NCI-H2107 treated with DMSO at 0.1 percent for 48 hours (cell line): Measurements from ENCODE around the gene GHITM.
"Not testable (repeated sequence)": the region's sequence is repeated elsewhere in the genome, so short reads cannot be mapped to it uniquely, and the experiment has no call there.

Experiments used
- DNase-seq: peaks from one replicate; lab custom pipeline; 2025; ENCODE audit not compliant: unreplicated experiment; lab: John Stamatoyannopoulos, UW

The GHITM gene

DNA sequence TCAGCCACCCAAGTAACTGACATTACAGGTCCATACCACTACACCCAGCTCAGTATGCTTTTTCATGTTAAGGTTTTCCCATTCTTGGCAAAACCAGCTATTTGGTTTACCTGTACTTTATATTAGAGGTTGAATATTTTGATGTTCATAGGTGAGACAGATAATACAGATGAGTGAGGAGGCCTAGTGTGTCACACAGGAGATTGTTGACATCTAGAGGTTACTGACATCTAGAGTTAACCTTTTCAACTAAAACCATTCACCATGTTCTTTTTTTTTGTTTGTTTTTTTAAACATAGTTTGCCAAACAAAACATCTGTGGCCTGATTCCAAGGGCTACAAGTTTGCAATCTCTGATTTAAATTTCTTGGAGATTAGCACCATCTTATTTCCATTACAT lies 8.0 kb downstream of the GHITM start:
- no peak for DNase-seq

DNA sequence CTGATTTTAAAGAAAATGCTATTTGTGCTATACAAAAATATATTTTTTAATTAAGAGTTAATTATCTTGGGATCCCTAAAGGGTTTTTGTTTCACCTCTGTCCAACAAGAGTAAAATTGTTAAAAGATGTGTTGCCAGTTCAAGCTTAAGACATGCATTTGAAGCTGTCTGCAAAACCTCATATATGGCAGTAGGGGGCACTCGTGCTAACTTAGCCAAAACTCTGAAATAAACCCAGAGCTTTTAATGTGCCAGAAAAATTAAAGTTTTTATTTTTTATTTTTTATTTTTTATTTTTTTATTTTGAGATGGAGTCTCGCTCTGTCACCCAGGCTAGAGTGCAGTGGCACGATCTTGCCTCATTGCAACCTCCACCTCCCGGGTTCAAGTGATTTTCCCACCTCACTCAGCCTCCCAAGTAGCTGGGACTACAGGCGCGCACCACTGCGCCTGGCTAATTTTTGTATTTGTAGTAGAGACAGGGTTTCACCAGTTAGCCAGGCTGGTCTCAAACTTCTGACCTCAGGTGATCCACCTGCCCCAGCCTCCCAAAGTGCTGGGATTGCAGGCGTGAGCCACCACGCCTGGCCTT lies 8.8 kb downstream of the GHITM start:
- DNase-seq, result not testable (repeated sequence)

DNA sequence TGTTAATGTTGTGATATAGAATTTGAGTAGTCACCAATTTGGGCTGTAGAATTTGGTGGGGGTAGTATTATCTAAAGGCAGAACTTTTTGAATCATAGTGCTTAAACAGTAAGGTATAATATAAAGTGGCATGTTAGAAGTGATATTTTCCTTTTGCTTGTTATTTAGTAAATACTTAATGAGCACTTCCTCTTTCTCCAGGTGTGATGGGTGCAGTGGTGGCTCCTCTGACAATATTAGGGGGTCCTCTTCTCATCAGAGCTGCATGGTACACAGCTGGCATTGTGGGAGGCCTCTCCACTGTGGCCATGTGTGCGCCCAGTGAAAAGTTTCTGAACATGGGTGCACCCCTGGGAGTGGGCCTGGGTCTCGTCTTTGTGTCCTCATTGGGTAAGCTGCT lies 10.5 kb downstream of the GHITM start:
- no peak for DNase-seq

DNA sequence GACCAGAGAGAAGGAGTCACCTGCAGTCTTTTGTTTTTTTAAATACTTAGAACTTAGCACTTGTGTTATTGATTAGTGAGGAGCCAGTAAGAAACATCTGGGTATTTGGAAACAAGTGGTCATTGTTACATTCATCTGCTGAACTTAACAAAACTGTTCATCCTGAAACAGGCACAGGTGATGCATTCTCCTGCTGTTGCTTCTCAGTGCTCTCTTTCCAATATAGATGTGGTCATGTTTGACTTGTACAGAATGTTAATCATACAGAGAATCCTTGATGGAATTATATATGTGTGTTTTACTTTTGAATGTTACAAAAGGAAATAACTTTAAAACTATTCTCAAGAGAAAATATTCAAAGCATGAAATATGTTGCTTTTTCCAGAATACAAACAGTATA lies 13.5 kb downstream of the GHITM start:
- DNase-seq, result no peak

DNA sequence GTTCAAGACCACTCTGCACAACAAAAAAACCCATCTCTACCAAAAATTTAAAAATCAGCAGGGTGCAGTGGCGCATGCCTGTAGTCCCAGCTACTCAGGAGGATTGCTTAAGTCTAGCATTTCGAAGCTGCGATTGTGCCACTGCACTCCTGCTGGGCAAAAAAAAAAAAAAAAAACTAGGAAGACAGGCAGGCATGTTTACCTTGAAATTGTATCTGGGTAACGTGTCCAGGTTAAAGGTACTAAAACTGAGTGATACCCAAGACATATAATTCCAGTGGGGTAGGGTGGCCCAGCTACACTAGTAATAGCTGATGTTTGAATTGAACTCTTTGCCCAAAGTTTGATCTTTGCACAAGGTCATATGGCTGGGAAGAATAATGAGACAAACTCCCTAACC lies 16.2 kb downstream of the GHITM start:
- no peak for DNase-seq

DNA sequence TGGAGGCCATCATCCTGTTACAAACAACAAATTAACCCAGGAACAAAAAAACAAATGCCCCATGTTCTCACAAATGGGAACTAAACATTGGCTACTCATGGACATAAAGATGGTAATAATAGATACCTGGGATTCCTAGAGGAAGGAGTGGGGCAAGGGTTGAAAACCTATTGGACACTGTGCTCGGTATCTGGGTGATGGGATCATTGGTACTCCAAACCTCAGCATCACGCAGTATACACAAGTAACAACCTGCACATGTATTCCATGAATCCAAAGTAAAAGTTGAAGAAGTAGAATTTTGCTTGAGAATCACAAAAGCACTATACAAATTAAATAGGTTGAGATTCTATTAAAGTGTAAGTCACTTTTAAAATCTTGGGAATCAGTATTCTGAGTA lies 16.7 kb downstream of the GHITM start:
- DNase-seq, result no peak

DNA sequence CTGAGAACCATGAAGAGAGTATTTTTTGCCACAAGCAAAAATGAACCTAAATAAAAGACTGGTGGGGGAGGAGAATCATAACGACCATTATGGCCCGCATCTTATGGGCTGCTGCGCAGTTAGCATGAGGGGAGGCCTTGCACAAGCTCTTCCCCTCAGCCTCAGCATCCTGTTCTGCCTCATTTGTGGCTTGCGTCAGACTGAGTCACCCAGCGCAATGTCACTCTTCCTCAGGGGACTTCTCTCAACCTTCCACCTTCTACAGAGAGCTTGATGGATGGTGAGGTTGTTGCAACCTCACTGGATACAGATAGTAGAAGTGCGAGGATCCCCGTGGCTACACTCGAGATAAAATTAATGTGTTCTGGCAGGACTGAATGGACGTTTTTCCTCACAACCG lies 17.5 kb downstream of the GHITM start:
- no peak for DNase-seq

DNA sequence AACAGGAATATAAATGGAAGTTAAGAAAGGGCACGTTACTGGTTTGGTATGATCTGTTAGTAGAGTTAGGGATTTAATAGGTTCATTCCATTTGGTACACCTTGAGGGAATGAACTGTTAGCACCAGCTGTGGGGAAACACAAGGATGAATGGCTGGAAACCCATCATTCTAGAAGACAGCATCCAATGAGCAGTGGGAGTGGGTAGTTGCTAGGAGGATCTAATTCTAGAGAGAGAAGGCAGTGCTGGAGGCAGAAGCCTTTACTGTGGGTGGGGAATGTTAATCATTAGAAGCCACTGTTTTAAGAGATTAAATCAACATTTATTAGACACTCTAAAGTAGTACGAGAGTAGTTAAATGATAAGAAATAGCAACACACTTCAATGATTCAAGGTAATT lies 18.8 kb downstream of the GHITM start:
- no peak for DNase-seq

DNA sequence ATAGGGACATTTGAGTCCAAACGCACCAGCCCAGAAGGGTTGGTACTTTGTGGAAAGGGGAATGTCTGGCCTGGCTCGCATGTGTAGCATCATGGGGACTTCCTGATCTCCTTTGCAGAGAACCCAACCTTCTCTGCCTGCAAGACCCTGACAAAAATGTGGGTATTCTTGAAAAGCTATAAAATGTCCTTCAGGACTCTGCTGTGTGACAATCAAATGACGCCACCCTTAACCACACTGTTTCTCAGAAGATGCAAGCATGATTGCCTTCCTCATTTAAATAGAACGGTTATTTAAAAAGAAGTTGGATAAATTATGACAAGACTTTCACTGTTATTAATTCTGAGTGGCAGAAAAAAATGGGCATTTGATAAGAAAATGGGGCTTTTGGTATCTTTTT lies 19.2 kb downstream of the GHITM start:
- no peak for DNase-seq

DNA sequence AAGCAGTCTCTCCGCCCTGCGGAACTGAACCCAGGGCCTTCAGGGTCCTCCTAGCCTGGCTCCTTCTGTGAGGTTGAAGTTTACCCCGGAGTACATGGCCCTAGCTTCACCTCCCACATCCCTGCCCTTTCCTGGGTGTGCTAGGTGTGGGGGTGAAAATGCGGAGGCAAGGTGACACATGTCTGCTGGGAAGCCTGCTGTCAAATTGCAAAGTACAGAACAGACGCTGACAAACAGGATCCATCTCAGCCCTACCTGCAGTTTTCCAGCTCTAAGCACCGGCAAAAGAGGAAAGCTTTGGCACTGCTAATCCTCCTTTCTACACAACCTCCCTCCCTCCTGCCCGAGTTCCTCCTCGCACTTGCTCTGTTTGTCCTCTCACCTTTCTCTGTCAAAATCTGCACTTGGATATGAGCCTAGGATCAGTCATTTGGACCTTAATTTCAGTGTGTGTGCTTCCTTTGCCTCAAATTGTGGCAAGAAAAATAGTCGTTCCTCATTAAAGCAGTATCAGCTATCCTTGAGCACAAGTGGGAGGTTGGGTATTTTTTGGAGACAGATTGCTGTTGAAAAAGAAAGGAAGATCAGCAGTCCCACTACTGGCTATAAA lies 19.9 kb downstream of the GHITM start:
- DNase-seq, result no peak

DNA sequence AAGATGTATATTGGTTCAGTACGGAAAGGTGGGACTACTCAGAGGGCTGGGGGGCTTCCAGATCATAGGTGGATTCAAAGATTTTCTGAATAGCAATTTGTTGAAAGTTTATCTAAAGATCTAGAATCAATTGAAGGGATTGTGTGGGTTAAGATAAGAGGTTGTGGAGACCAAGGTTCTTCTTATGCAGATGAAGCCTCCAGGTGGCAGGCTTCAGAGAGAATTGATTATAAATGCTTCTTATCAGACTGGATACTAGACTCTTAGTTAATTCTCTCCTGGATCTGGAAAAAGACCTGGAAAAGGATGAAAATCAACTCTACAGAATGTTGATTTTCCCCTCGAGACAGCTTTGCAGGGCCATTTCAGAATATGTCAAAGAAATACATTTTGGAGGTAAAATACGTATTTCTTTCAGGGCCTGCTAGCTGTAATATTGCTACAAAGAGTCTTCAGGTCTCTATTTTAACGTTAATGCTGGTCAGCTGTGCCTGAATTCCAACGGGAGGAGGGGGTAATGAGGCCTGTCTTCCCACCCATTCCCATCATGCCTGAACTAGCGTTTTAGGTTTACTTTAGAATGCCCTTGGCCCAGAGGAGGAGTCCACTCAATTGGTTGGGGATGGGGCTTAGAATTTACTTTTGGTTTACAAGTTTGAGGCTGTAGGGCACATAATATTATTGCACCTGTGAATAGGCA lies 21.5 kb downstream of the GHITM start:
- no peak for DNase-seq

DNA sequence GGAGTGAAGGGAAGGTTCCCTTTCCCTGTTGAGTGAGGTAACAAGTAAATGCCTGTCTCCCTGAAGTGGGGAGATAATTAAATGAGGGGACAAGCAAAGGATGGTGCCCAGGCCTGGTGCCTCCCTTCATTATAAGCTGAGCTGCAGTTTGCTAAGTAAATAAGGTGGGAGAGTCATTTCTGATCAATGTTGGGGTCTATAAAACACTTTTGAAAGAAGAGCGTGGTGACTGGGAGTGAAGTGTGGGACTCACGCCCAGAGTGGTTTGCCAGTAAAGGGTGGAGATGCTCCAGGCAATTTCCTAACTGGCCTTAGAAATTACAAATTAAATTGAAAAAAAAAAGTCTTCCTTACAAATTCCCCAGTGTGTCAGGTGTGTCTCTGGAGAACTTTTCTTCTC lies 24.7 kb downstream of the GHITM start:
- no peak for DNase-seq

DNA sequence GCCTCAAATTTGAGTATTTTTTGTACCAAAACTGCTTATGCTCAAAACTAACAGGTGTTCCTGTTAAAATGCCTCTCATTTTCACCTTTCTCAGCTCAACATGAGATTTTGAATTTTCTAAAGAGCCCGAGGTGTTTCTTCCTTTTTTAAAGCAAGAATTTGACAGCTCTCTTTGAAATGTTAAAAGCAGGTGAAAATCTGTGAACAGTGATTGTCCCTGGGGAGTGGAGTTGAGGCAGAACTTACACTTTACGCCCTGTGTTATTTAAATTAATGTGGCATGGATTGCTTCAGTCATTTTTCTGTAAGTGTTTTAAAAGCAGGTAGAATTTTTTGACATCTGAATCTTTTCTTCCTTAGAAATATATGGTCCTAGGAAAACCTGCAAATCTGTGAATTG lies 25.1 kb downstream of the GHITM start:
- DNase-seq, result no peak

DNA sequence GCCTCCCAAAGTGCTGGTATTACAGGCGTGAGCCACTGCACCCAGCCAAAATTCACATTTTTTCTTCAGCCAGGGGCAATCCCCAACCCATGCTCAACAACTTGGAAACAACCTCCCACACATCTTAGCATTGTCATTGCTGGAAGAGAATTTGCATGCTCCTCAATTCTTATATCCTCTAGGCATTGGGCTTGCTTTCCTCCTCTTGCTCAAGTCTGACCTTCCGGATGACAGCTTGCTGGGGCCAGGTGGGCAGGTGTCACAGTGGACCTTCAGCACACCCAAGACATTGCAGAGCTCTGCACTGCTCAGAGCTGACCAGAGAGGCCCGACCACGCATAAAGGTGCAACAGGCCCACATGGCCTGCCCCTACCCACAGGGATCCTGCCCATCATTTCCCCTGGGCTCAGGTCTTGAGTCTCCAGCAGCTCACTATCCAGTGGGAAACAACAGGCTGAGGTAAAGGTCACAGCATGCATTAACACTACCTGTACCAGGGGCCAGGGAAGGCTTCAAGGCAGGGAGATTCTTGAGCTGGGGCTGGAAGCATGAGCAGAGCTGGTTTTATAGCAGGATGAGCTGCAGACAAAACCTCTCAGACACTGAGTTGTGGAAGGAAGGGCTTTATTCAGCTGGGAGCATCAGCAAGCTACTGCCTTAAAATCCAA lies 27.4 kb downstream of the GHITM start:
- no peak for DNase-seq

DNA sequence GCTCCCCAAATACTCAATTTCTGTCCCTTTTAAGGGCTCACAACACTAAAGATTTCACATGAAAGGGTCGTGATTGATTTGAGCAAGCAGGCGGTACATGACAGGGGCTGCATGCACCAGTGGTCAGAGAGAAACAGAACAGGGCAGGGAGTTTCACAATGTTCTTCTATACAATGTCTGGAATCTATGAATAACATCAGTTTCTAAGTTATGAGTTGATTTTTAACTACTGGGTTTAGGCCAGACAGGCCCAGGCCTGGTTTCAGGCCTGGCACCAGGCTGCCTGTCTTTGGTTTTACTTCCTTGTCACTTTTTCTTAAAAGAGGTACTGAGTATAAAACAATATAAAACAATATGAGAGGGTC lies 28.0 kb downstream of the GHITM start:
- DNase-seq, result not testable (repeated sequence)

DNA sequence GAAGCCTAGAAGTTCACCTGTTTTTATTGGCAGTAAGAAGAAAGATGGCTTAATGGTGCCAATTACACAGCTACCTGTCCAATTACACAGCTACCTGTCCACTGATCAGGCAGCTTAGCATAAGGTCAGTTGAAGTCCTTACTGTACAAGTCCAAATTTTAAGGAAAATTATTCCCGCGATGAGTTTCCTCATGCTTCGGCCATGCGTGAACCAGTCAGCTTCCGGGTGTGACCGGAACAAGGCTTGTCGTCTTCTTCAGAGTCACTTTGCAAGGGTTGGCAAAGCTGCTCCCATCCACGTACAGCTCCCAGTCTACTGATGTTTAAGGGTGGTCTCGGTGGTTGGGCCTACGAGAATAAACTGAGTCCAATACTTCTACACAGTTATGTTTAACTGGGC lies 29.1 kb downstream of the GHITM start:
- DNase-seq, result not testable (repeated sequence)

DNA sequence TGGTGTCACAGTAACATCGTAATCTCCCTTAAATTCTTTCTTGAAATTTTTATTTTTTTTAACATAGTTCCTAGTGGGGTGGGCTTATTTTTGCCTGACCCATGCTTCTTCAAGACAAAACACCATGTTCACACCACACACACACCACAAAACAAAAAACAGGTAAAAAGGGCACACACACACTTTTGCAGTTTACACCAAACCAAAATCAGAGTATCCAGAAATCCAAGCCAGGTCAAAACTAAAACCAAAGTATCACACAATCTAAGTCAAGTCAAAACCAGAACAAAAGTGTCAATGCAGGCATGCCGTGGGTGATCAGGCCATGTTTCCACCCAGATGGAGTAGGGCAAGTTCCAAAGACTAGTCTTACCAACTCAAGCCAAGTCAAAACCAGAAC lies 31.9 kb downstream of the GHITM start:
- not testable (repeated sequence) for DNase-seq

DNA sequence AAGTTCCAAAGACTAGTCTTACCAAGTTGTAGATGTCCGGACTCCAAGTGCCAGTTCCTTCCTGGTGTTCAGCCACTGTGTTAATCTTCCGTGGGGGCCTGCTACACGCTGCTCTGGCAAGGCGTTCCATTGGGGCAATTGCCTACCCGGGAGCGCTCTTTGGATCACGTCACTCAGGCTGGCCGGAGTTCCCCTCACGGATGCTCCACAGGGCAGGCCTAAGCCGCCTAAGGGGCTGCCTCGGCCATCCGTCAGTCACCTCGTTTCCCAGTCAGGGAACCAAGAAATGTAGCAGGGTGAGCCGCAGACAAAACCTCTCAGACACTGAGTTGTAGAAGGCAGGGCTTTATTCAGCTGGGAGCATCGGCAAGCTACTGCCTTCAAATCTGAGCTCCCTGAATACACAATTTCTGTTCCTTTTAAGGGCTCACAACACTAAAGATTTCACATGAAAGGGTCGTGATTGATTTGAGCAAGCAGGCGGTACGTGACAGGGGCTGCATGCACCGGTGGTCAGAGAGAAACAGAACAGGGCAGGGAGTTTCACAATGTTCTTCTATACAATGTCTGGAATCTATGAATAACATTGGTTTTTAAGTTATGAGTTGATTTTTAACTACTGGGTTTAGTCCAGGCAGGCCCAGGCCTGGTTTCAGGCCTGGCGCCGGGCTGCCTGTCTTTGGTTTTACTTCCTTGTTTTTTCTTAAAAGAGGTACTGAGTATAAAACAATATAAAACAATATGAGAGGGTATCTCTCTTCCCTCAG lies 32.6 kb downstream of the GHITM start:
- not testable (repeated sequence) for DNase-seq

DNA sequence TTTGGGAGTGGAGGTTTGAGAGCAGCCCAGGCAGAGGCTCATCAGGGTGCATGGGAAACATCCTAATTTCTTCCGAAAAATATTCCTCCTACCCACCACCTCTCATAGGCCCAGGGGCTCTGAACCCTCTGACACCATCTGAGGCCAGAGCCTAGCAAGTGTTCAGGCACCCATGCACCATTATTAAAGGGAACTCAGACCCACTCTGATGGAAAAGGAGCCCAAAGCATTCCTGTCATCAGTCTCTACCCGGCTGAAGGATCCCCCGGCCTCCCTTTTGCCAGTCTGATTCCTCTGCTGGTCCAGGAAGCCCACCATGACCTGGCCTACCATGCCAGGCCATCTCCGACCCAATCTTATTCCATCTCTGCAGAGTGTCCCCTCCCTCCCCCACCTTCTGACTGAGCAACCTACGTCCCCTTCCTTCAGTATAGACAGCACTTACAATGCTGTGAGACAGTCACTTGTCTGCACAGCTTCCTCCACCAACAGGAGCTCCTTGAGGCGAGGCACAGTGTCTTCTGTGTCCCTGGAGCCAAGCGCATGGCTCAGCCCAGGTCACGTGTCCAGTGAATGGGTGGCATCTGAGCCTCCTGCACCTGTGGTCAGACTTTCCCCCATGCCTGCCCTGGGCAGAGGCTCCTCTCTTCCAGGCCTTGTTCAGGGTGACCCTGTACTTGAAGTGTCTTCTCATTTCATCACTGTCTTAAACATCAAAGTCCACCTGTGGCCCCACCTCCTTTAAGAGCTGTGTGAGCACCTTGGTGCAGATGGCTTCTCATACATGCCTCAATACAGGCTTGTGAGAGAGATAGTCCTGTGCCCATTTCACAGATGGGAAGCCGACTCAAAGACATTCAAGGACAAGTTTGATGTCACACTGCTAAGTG lies 33.4 kb downstream of the GHITM start:
- no peak for DNase-seq

DNA sequence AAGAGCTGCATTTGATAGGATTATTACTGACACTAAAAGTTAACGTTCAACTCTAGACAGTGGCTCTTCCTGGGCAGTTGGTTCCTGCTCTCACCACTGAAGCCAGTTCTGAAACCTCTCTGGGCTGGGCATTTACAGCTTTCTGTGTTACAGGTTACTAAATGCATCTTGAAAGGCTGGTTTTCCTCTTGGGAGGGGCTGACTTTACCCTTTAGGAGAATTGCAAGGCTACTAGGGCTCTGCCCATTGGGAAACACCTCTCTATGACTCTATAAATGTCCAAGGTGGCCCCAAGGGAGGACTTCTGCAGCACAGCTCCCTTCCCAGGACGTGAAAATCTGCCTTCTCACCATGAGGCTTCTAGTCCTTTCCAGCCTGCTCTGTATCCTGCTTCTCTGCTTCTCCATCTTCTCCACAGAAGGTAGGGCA lies 34.2 kb downstream of the GHITM start, which contains the start of gene GPR15LG:
Gene GPR15LG (plus strand): TSS at position 301 of the 429 bp plus-strand sequence. CDS start 51 bp downstream, at position 352.
- no peak for DNase-seq
